Kidney tubule cell (primary cell): ENCODE data around the gene AGPAT4.
"Not testable (repeated sequence)": the region's sequence is repeated elsewhere in the genome, so short reads cannot be mapped to it uniquely, and the experiment has no call there.

Experiments used
- DNase-seq: peaks from one replicate; pipeline ENCODE4 v3.0.0-alpha.2; 2018; ENCODE audit warnings: low spot score

The AGPAT4 gene

GRCh38 chr6:161273752-161274487, at the start of gene AGPAT4:
Gene AGPAT4, minus strand, starts transcription at chr6:161274061. Its CDS starts 41,848 bp downstream, at chr6:161232213.
- DNase-seq: peak; percentile 97

GRCh38 chr6:161319231-161319630, 45.4 kb upstream of the AGPAT4 start:
- no peak for DNase-seq

GRCh38 chr6:161318456-161318855, 44.6 kb upstream of the AGPAT4 start:
- DNase-seq: no peak

- no peak for DNase-seq
Measured at GRCh38 chr6:161316531-161316930, 42.7 kb upstream of the AGPAT4 start.

GRCh38 chr6:161315246-161315917, 41.5 kb upstream of the AGPAT4 start:
- not testable (repeated sequence) for DNase-seq

- not testable (repeated sequence) for DNase-seq
Measured at GRCh38 chr6:161314541-161315245, 40.8 kb upstream of the AGPAT4 start.

- DNase-seq: no peak
Measured at GRCh38 chr6:161313940-161314509, 40.2 kb upstream of the AGPAT4 start.

GRCh38 chr6:161313475-161313874, 39.6 kb upstream of the AGPAT4 start:
- DNase-seq: not testable (repeated sequence)

- not testable (repeated sequence) for DNase-seq
Measured at GRCh38 chr6:161309774-161310173, 35.9 kb upstream of the AGPAT4 start.

GRCh38 chr6:161308075-161308655, 34.3 kb upstream of the AGPAT4 start:
- no peak for DNase-seq

GRCh38 chr6:161305860-161306259, 32.0 kb upstream of the AGPAT4 start:
- no peak for DNase-seq

GRCh38 chr6:161303628-161304340, 29.9 kb upstream of the AGPAT4 start:
- DNase-seq: no peak

- DNase-seq: no peak
Measured at GRCh38 chr6:161302949-161303348, 29.1 kb upstream of the AGPAT4 start.

GRCh38 chr6:161301338-161301737, 27.5 kb upstream of the AGPAT4 start:
- no peak for DNase-seq

GRCh38 chr6:161300823-161301222, 27.0 kb upstream of the AGPAT4 start:
- DNase-seq: no peak

- no peak for DNase-seq
Measured at GRCh38 chr6:161299726-161300125, 25.9 kb upstream of the AGPAT4 start.

GRCh38 chr6:161295784-161296183, 21.9 kb upstream of the AGPAT4 start:
- no peak for DNase-seq

- DNase-seq: no peak
Measured at GRCh38 chr6:161292650-161293281, 18.9 kb upstream of the AGPAT4 start.

GRCh38 chr6:161292145-161292544, 18.3 kb upstream of the AGPAT4 start:
- no peak for DNase-seq

- no peak for DNase-seq
Measured at GRCh38 chr6:161290751-161291150, 16.9 kb upstream of the AGPAT4 start.

GRCh38 chr6:161284653-161285052, 10.8 kb upstream of the AGPAT4 start:
- DNase-seq: peak; percentile 3
